ENCODE results near the gene ISM1.

DNA sequence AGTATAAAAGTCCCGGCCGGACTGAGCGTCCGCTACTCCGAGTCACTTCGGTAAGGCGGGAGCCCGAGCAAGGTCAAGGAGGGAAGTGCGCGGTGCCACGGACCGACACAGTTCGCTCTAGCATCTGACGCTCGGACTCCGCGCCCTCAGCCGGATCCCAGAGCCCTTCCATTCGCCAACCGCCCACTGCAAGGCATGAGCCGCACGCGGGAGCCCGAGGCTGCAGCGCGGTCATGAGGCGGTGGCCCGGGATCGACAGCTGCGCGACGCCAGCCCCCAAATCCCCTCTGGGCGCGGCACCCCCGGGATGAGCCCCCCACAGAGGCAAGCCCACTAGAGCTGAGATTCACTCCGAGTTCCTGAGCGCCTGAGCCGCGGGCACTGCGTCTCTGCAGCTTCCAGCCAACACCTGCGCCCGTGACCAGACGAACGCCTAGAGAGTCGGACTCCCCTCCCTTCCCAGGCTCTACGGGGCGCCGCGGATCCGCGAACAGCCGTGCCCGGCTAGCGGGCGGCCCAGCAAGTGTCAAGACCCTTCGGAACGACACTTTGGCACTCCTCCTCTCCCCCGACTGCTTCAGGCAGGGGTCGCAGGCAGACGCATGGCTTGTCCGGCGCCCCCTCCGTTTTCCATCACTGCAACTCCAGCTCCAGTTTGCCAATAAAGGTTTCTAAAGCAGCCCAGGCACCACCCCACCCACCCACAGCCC is 725 bp upstream of the ISM1 start:
- TF ChIP-seq, protein P1, sequence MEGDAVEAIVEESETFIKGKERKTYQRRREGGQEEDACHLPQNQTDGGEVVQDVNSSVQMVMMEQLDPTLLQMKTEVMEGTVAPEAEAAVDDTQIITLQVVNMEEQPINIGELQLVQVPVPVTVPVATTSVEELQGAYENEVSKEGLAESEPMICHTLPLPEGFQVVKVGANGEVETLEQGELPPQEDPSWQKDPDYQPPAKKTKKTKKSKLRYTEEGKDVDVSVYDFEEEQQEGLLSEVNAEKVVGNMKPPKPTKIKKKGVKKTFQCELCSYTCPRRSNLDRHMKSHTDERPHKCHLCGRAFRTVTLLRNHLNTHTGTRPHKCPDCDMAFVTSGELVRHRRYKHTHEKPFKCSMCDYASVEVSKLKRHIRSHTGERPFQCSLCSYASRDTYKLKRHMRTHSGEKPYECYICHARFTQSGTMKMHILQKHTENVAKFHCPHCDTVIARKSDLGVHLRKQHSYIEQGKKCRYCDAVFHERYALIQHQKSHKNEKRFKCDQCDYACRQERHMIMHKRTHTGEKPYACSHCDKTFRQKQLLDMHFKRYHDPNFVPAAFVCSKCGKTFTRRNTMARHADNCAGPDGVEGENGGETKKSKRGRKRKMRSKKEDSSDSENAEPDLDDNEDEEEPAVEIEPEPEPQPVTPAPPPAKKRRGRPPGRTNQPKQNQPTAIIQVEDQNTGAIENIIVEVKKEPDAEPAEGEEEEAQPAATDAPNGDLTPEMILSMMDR (IDR thresholded peaks at IDR 0.05), result no peak
- TF ChIP-seq POLR2A (IDR thresholded peaks at IDR 0.05), result no peak

Measured in prostate gland (tissue), 2 donors.